Left ventricle myocardium inferior (tissue), 1 donor: ENCODE measurements around the gene RNASE2. TPM values are rescaled to one million over a fixed set of nuclear protein-coding genes. Genes with fewer than 3 reads are reported as not detected.
A peak's percentile ranks its signal among the peaks of the same experiment; 100 is the strongest.

Experiments used
- DNase-seq: peaks from one replicate; pipeline ENCODE4 v3.0.0-alpha.2; 2020
- H3K27ac ChIP-seq: fragments of 200-600 bp; replicated peaks from 2 replicates; pipeline ENCODE4 v1.8.0; 2021
- H3K27me3 ChIP-seq: fragments of 200-600 bp; 2 replicates; pipeline ENCODE4 v1.8.0; 2021; ENCODE audit warnings: low read depth
- H3K36me3 ChIP-seq: fragments of 200-600 bp; 2 replicates; pipeline ENCODE4 v1.8.0; 2021
- H3K4me1 ChIP-seq: fragments of 200-600 bp; 2 replicates; pipeline ENCODE4 v1.8.0; 2021
- H3K4me3 ChIP-seq: fragments of 200-600 bp; 2 replicates; pipeline ENCODE4 v1.8.0; 2021; ENCODE audit warnings: mild to moderate bottlenecking, moderate library complexity
- H3K9me3 ChIP-seq: fragments of 200-600 bp; replicated peaks from 2 replicates; pipeline ENCODE4 v1.8.0; 2021
- CTCF ChIP-seq: fragments of 200-600 bp; IDR thresholded peaks from 2 replicates; pipeline ENCODE4 v1.8.0; 2021; ENCODE audit warnings: antibody characterized with exemption, mild to moderate bottlenecking, borderline replicate concordance
- intact Hi-C: fragments of 100-400 bp; cut with micrococcal nuclease; formaldehyde crosslinking; loops from one replicate; pipeline ENCODE4 v1.11.0; 2022
- total RNA-seq: library from RNA; stranded (reverse); fragmentation: NEBNext Ultra II Directional; extraction: Animal tissue kit (Norgen Biotek cat#: 25700); gene quantifications from one replicate; pipeline ENCODE4 v1.2.1, GENCODE V29; 2021
- donor health status: DM: no; HTN: yes; CAD: no; lungs with severe emphysema.

The RNASE2 gene
- total RNA-seq, 1 donor from 2014 or later = 1.3 TPM

DNA sequence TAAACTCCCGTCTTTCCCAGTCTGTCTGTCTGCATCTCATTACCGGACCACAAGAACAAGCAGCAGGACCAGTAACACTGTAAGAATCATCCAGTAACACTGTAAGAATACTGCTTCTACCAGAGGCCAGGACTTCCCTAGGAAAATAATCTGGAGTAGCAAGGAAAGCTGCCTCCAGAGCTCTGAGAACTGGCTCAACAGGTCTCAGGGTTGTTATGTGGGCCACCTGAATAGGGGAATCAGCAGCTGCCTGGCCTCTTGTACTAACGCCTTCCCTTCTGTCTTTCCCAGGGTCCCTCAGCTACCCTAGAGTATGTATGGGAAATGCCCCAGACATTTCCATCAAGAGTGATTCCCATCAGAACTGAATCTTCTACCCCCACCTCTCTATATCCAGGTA lies 42.9 kb downstream of the RNASE2 start:
- H3K36me3 ChIP-seq = peaks cover 44% of the 10 kb centered on the region
- DNase-seq = no peak
- H3K27me3 ChIP-seq = no peaks in the 10 kb centered on the region
- TF ChIP-seq CTCF = no peak
- no peak overlapping the region for H3K4me3 ChIP-seq
- H3K9me3 ChIP-seq = no peaks in the 10 kb centered on the region
- intact Hi-C loops = no loop called here
- H3K27ac ChIP-seq = no peak overlapping the region
- H3K4me1 ChIP-seq = peaks cover 3% of the 10 kb centered on the region

- no peaks in the 10 kb centered on the region for H3K27me3 ChIP-seq
- H3K36me3 ChIP-seq = peaks cover 37% of the 10 kb centered on the region
- TF ChIP-seq CTCF = no peak
- intact Hi-C loops = no loop called here
- peak; percentile 37 for DNase-seq
- peaks cover 7% of the 10 kb centered on the region for H3K4me1 ChIP-seq
- H3K27ac ChIP-seq = no peak within 1 kb of the TSS
- no peaks in the 10 kb centered on the region for H3K9me3 ChIP-seq
- H3K4me3 ChIP-seq = no peak within 1 kb of the TSS
These were observed 43.5 kb downstream of the RNASE2 start, which contains the start of gene SLC39A2 for GRCh38 chr14:20998674-20999366. Gene SLC39A2, plus strand, starts transcription at chr14:20999293. Its CDS starts 154 bp downstream, at chr14:20999447.

DNA sequence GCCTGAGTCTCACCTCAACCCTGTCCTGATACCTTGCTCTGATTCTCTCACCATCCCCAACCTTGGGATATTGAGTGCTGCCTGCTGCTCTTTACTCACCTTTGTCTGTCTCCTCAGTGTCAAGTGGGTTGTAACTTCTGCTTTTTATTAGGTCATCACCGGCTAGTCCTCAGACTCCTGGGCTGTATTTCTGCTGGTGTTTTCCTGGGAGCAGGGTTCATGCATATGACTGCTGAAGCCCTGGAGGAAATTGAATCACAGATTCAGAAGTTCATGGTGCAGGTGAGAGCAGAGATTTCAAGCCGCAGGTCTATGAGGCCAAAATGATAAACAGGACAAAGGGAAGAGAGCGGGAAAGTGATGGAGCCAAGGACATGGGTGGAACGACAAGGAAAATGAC lies 44.3 kb downstream of the RNASE2 start:
- Histone ChIP-seq H3K27ac (no peak overlapping the region), H3K9me3 (no peaks in the 10 kb centered on the region), H3K4me1 (peaks cover 7% of the 10 kb centered on the region), H3K36me3 (peaks cover 29% of the 10 kb centered on the region), H3K4me3 (no peak overlapping the region), H3K27me3 (no peaks in the 10 kb centered on the region)
- DNase-seq = no peak
- TF ChIP-seq CTCF = no peak
- intact Hi-C loops = no loop called here

- no peak overlapping the region for H3K27ac ChIP-seq
- no peak for TF ChIP-seq CTCF
- peaks cover 13% of the 10 kb centered on the region for H3K36me3 ChIP-seq
- DNase-seq = no peak
- no peak overlapping the region for H3K4me3 ChIP-seq
- intact Hi-C loops = no loop called here
- no peaks in the 10 kb centered on the region for H3K9me3 ChIP-seq
- H3K4me1 ChIP-seq = peaks cover 10% of the 10 kb centered on the region
- H3K27me3 ChIP-seq = no peaks in the 10 kb centered on the region
These were observed 45.9 kb downstream of the RNASE2 start for GRCh38 chr14:21001218-21001617.

DNA sequence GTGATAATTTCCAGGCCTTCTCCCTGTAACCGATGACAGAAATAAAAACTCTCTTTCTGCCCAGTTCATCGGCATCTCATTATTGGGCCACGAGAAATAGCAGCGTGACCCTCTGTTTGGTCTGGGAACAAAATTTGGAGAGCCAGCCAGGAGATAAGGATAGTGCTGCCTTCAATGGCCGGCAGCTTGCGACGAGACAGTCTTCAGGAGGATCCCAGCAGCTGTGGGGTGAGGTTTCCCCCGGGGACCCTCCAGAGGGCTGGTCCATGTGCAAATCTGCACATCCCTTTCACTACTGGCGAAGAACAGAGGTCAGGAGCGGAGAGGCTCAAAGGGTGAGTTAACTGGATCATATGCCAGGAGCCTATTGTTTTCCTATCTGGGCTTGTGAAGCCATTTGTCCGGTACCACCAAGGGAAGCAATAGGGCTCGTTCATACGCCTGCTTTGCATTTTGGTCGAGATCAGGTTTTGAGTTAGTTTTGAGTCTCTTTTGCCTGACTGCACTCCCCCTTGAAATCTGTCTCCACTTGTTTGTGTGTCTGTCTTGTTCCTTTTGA lies 48.6 kb downstream of the RNASE2 start:
- peak overlapping the region; percentile 64 for H3K4me3 ChIP-seq
- H3K27ac ChIP-seq = peak overlapping the region; percentile 78
- H3K9me3 ChIP-seq = no peaks in the 10 kb centered on the region
- TF ChIP-seq CTCF = no peak
- H3K4me1 ChIP-seq = peaks cover 14% of the 10 kb centered on the region
- H3K27me3 ChIP-seq = no peaks in the 10 kb centered on the region
- H3K36me3 ChIP-seq = no peaks in the 10 kb centered on the region
- intact Hi-C loops = no loop called here
- DNase-seq = peak; percentile 50

Other genes with a start within 250 kb of the RNASE2 start
- gene EDDM3A, start 209.6 kb upstream of the RNASE2 start, total RNA-seq = not detected
- not detected for gene EDDM3B, start 187.1 kb upstream of the RNASE2 start, total RNA-seq
- 5.7 TPM for gene RNASE6, start 174.2 kb upstream of the RNASE2 start, total RNA-seq
- 294 TPM for gene RNASE1, start 152.6 kb upstream of the RNASE2 start, total RNA-seq
- gene RNASE3, start 64.1 kb upstream of the RNASE2 start, total RNA-seq = not detected
- 37.3 TPM for gene METTL17, start 34.5 kb downstream of the RNASE2 start, total RNA-seq
- gene SLC39A2, start 43.8 kb downstream of the RNASE2 start, total RNA-seq = not detected
- gene NDRG2, start 69.6 kb downstream of the RNASE2 start, total RNA-seq = 346 TPM
- gene TPPP2, start 74.7 kb downstream of the RNASE2 start, total RNA-seq = 1.6 TPM
- not detected for gene RNASE13, start 79.3 kb downstream of the RNASE2 start, total RNA-seq
- not detected for gene RNASE7, start 86.9 kb downstream of the RNASE2 start, total RNA-seq
- not detected for gene RNASE8, start 102.3 kb downstream of the RNASE2 start, total RNA-seq
- gene ARHGEF40, start 114.8 kb downstream of the RNASE2 start, total RNA-seq = 21.3 TPM
- gene ZNF219, start 143.2 kb downstream of the RNASE2 start, total RNA-seq = 44.9 TPM
- 0.19 TPM for gene TMEM253, start 145.6 kb downstream of the RNASE2 start, total RNA-seq
- gene OR5AU1, start 200.6 kb downstream of the RNASE2 start, total RNA-seq = not detected